OCI-LY1 (cell line): ENCODE results near the gene COMMD7.
A peak's percentile ranks its signal among the peaks of the same experiment; 100 is the strongest.

Experiments
- H2AFZ ChIP-seq: fragments of 200-600 bp; sonication (generic), shearing (Covaris generic); 2 replicates; pipeline ENCODE4 v1.6.0; 2014; ENCODE audit warnings: antibody characterized with exemption, mild to moderate bottlenecking, low read length
- H3F3A ChIP-seq: fragments of 200-600 bp; sonication (generic), shearing (Covaris generic); 2 replicates; pipeline ENCODE4 v1.6.0; 2014; ENCODE audit warnings: mild to moderate bottlenecking, antibody characterized with exemption, low read length, moderate library complexity; ENCODE audit not compliant: insufficient read depth
- H3K27ac ChIP-seq: fragments of 200-600 bp; sonication (generic); 2 replicates; pipeline ENCODE4 v1.5.1; 2014; ENCODE audit warnings: low read length, mixed run types, mild to moderate bottlenecking, low read depth; ENCODE audit not compliant: poor library complexity, severe bottlenecking
- H3K27me3 ChIP-seq: fragments of 200-600 bp; sonication (generic); 2 replicates; pipeline ENCODE4 v1.6.0; 2014; ENCODE audit warnings: antibody characterized with exemption, mild to moderate bottlenecking, low read length, moderate library complexity; ENCODE audit not compliant: insufficient read depth
- H3K36me3 ChIP-seq: fragments of 200-600 bp; sonication (generic); 2 replicates; pipeline ENCODE4 v1.6.1; 2014; ENCODE audit warnings: mild to moderate bottlenecking, antibody characterized with exemption, low read length, moderate library complexity, mixed read lengths; ENCODE audit not compliant: insufficient read depth
- H3K4me1 ChIP-seq: fragments of 200-600 bp; sonication (generic); 2 replicates; pipeline ENCODE4 v1.5.1; 2014; ENCODE audit warnings: mild to moderate bottlenecking, low read length, moderate library complexity; ENCODE audit not compliant: insufficient read depth, severe bottlenecking
- H3K4me2 ChIP-seq: fragments of 200-600 bp; sonication (generic), shearing (Covaris generic); 2 replicates; pipeline ENCODE4 v1.6.1; 2014; ENCODE audit warnings: low read length
- H3K4me3 ChIP-seq: fragments of 200-600 bp; sonication (generic); 2 replicates; pipeline ENCODE4 v1.5.1; 2014; ENCODE audit warnings: low read length, low read depth, mild to moderate bottlenecking, mixed read lengths; ENCODE audit not compliant: poor library complexity, severe bottlenecking
- H3K79me2 ChIP-seq: fragments of 200-600 bp; shearing (Covaris generic); 2 replicates; pipeline ENCODE4 v1.6.1; 2016; ENCODE audit warnings: mixed run types, low read length, mixed read lengths; ENCODE audit not compliant: insufficient read depth
- H3K9ac ChIP-seq: fragments of 200-600 bp; sonication (generic), shearing (Covaris generic); 2 replicates; pipeline ENCODE4 v1.6.1; 2014; ENCODE audit warnings: mild to moderate bottlenecking, low read length, mixed read lengths
- H3K9me2 ChIP-seq: fragments of 200-600 bp; sonication (generic), shearing (Covaris generic); 2 replicates; pipeline ENCODE4 v1.6.1; 2014; ENCODE audit warnings: low read depth, mild to moderate bottlenecking, low read length, mixed read lengths
- H3K9me3 ChIP-seq: fragments of 200-600 bp; shearing (Covaris generic); 2 replicates; pipeline ENCODE4 v1.6.1; 2014; ENCODE audit warnings: low read length, mixed read lengths
- H4K20me1 ChIP-seq: fragments of 200-600 bp; sonication (generic), shearing (Covaris generic); 2 replicates; pipeline ENCODE4 v1.6.0; 2016; ENCODE audit warnings: mild to moderate bottlenecking, low read length; ENCODE audit not compliant: insufficient read depth
- EZH2 ChIP-seq: fragments of 200-600 bp; sonication (generic), shearing (Covaris generic); IDR thresholded peaks from 2 replicates; pipeline ENCODE4 v1.8.0; 2017; ENCODE audit warnings: borderline replicate concordance, mixed run types, mild to moderate bottlenecking, antibody characterized with exemption, low read length, moderate library complexity, mixed read lengths
- TF ChIP-seq, protein P1 (sequence below): fragments of 200-600 bp; sonication (generic), shearing (Covaris generic); IDR thresholded peaks from 2 replicates; pipeline ENCODE4 v1.5.1; 2017; ENCODE audit warnings: mild to moderate bottlenecking, antibody characterized with exemption, low read length, moderate library complexity, mixed read lengths

The COMMD7 gene

DNA sequence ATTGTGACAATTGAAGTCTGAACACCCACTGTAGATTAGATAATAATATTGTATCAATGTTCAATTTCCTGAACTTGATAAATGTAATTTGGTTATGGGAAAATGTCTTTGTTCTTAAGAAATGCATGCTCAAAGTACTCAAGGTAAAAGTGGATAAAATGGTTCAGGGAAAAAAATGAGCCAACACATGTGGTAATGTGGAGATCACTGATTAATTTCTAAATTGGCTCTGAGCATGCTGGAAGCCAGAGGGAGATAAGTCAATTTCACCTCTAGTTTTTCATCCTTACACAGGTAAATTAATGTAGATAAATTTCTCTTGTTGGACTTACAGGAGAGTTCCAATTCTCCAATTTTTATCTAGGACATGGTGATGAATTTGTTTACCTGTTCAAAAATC lies 8.0 kb upstream of the COMMD7 start:
- Histone ChIP-seq H3K4me2 (no peak overlapping the region), H4K20me1 (no peaks in the 10 kb centered on the region), H3K27ac (no peak overlapping the region), H3F3A (no peaks in the 10 kb centered on the region), H2AFZ (no peak overlapping the region), H3K4me1 (peaks cover 8% of the 10 kb centered on the region), H3K36me3 (no peaks in the 10 kb centered on the region), H3K79me2 (no peaks in the 10 kb centered on the region), H3K4me3 (no peak overlapping the region), H3K9me3 (no peaks in the 10 kb centered on the region), H3K9me2 (no peaks in the 10 kb centered on the region), H3K9ac (no peak overlapping the region), H3K27me3 (no peaks in the 10 kb centered on the region)
- TF ChIP-seq EZH2 = no peak
- TF ChIP-seq, protein P1, sequence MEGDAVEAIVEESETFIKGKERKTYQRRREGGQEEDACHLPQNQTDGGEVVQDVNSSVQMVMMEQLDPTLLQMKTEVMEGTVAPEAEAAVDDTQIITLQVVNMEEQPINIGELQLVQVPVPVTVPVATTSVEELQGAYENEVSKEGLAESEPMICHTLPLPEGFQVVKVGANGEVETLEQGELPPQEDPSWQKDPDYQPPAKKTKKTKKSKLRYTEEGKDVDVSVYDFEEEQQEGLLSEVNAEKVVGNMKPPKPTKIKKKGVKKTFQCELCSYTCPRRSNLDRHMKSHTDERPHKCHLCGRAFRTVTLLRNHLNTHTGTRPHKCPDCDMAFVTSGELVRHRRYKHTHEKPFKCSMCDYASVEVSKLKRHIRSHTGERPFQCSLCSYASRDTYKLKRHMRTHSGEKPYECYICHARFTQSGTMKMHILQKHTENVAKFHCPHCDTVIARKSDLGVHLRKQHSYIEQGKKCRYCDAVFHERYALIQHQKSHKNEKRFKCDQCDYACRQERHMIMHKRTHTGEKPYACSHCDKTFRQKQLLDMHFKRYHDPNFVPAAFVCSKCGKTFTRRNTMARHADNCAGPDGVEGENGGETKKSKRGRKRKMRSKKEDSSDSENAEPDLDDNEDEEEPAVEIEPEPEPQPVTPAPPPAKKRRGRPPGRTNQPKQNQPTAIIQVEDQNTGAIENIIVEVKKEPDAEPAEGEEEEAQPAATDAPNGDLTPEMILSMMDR = no peak

DNA sequence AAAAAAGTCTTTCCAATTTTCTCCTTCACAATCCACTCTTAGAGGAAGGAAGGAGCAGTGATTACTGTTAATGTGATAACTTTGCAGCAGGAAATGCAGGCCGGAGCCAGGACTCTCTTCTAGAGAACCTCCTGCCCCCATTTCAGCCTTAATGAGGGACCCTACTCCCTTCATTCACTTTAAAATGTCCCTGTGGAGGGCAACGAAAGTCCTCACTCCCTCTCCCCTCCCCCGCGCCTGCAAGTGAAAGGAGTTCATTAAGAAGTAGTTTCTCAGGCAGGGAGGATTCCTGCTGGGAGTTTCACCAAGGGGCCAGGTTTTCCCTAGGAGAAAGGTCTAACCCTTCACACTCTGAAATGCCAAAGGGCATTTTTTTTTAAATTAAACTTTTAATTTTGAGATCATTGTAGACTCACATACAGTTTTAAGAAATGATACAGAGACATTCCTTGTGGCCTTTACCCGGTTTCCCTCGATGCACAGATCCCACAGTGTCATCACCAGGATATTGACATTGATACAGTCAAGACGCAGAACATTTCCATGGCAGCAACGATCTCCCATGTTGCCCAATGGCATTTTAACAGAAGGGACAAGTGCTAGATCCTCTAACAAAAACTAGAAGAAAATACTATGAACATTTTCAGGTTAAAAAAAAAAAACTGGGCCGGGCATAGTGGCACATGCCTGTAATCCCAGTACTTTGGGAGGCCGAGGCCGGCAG lies 6.8 kb upstream of the COMMD7 start:
- Histone ChIP-seq H3K4me2 (no peak overlapping the region), H3K27me3 (no peaks in the 10 kb centered on the region), H3K4me1 (peaks cover 16% of the 10 kb centered on the region), H3K9me3 (no peaks in the 10 kb centered on the region), H3F3A (no peaks in the 10 kb centered on the region), H3K4me3 (no peak overlapping the region), H3K79me2 (no peaks in the 10 kb centered on the region), H3K9ac (no peak overlapping the region), H3K27ac (no peak overlapping the region), H3K36me3 (no peaks in the 10 kb centered on the region), H4K20me1 (no peaks in the 10 kb centered on the region), H3K9me2 (no peaks in the 10 kb centered on the region), H2AFZ (no peak overlapping the region)
- TF ChIP-seq, protein P1 = no peak
- TF ChIP-seq EZH2 = no peak

DNA sequence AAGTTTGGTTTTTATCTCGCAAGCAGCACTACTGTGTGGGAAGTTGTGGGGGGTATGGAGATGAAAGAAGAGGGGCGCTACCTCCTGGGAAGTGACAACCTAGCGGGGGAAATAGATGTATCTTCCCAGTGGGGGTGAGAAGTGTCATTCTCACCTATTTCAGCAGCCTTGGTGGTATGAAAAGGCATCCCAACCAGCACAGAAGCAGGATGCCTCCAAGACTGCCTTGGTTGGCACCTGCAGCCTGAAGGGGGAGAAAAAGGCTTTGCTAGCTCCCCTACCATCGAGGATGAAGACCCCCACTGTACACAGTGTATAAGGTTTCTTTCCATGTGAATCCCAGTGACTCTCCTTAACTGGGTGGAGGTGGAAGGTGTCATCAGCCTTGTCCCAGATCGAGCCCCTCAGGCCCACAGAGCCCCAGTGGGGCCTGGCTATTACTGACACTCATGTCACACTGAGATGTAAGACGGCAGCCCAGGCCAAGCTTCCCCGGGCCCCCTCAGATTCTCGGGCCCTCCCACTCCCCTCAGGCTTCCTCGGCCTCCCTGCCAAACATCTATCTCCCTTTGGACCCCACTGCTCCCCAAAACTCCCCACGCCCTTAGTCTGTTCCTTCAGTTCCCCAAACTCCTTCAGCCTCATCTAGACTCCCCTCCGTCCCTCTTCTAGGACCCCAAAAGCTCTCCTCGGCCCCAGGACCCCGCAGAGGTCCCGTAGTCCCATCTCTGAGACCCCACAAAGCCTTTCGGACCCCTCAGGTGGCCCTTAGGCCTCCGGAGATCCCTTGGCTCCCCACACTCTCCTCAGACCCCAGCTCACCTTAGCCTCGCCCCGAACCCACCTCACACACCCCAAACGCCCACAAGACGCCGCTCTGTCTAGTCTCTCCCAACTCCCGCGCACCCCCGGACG lies 688 bp downstream of the COMMD7 start:
- Histone ChIP-seq H3K9ac (peak overlapping the region; percentile 97), H3F3A (no peaks in the 10 kb centered on the region), H3K27me3 (no peaks in the 10 kb centered on the region), H3K36me3 (peaks cover 9% of the 10 kb centered on the region; the same call in 1 of the 2 replicates), H2AFZ (no peak overlapping the region), H3K9me3 (no peaks in the 10 kb centered on the region), H3K79me2 (no peaks in the 10 kb centered on the region; the same call in 1 of the 2 replicates), H4K20me1 (no peaks in the 10 kb centered on the region), H3K27ac (peak overlapping the region; percentile 92), H3K4me3 (peak overlapping the region; percentile 95), H3K9me2 (no peaks in the 10 kb centered on the region), H3K4me2 (peak overlapping the region; percentile 99), H3K4me1 (peaks cover 46% of the 10 kb centered on the region)
- TF ChIP-seq, protein P1 = no peak; the same call in 1 of the 2 replicates
- no peak for TF ChIP-seq EZH2
